K562 (cell line): Measurements from ENCODE around the gene MDC1. TPM values are rescaled to one million over a fixed set of nuclear protein-coding genes. Genes with fewer than 3 reads are reported as not detected.

Experiments
- BRD9 ChIP-seq: fragments of 450-650 bp; IDR thresholded peaks from 2 replicates; pipeline ENCODE4 v1.6.1; 2018; ENCODE audit warnings: low read depth; ENCODE audit not compliant: partially characterized antibody
- CTBP1 ChIP-seq: fragments of 450-650 bp; IDR thresholded peaks from 2 replicates; pipeline ENCODE4 v1.6.1; 2016; ENCODE audit warnings: borderline replicate concordance
- ETV6 ChIP-seq, 3 experiments: fragments of 150-350 bp in 1 of 3; sonication (generic) in 1 of 3; formaldehyde crosslinking in 1 of 3; IDR thresholded peaks; 2 replicates each; pipeline versions ENCODE4 v1.6.1 to v1.8.0; 2014 to 2022; ENCODE audit warnings: borderline replicate concordance in 2 of 3, low read depth in 2 of 3, antibody characterized with exemption in 1 of 3, low read length in 1 of 3, mild to moderate bottlenecking in 1 of 3, missing genetic modification reagents in 1 of 3
- EZH2 ChIP-seq: IDR thresholded peaks from 2 replicates; pipeline ENCODE4 v1.6.1; 2012; ENCODE audit warnings: low read depth, mild to moderate bottlenecking, inconsistent platforms, low read length, borderline replicate concordance
- FOXA3 ChIP-seq, 2 experiments: fragments of 450-650 bp in 1 of 2; sonication (generic) in 1 of 2; formaldehyde crosslinking; IDR thresholded peaks in 1 of 2; conservative IDR thresholded peaks in 1 of 2; 2 replicates each; pipeline versions ENCODE4 v1.4.0 to v1.8.0; 2020 to 2022; ENCODE audit warnings: mild to moderate bottlenecking in 2 of 2, missing genetic modification reagents in 1 of 2
- GABPB1 ChIP-seq: sonication (generic); formaldehyde crosslinking; IDR thresholded peaks from 2 replicates; pipeline ENCODE4 v1.8.0; 2022; ENCODE audit warnings: mild to moderate bottlenecking, missing genetic modification reagents
- MAZ ChIP-seq, 2 experiments: fragments of 450-650 bp in 1 of 2; sonication (generic) in 1 of 2; formaldehyde crosslinking; IDR thresholded peaks in 1 of 2; conservative IDR thresholded peaks in 1 of 2; 2 replicates each; pipeline versions ENCODE4 v1.4.0 to v1.5.0; 2020; ENCODE audit warnings: mild to moderate bottlenecking in 1 of 2, missing genetic modification reagents in 1 of 2
- PCBP1 ChIP-seq: fragments of 200-400 bp; formaldehyde crosslinking; IDR thresholded peaks from 2 replicates; pipeline ENCODE4 v1.6.1; 2018; ENCODE audit warnings: mild to moderate bottlenecking, low read depth, low read length; ENCODE audit not compliant: poor library complexity, severe bottlenecking
- PHF8 ChIP-seq: fragments of 200-600 bp; sonication (generic); IDR thresholded peaks from 2 replicates; pipeline ENCODE4 v1.6.1; 2012; ENCODE audit warnings: mixed run types, mild to moderate bottlenecking, inconsistent platforms, low read length, moderate library complexity, borderline replicate concordance
- POLR2A ChIP-seq: fragments of 450-650 bp; conservative IDR thresholded peaks from 2 replicates; pipeline ENCODE4 v1.6.1; 2016
- RAD21 ChIP-seq, 2 experiments: fragments of 250-450 bp in 1 of 2; fragments of 450-650 bp in 1 of 2; sonication (Bioruptor Pico) in 1 of 2; formaldehyde crosslinking in 1 of 2; IDR thresholded peaks in 1 of 2; conservative IDR thresholded peaks in 1 of 2; 2 replicates each; pipeline versions ENCODE4 v1.4.0 to v1.8.0; 2020 to 2022; ENCODE audit warnings: mild to moderate bottlenecking in 2 of 2, moderate library complexity in 1 of 2
- SRF ChIP-seq, 2 experiments: fragments of 250-450, 450-650 bp in 1 of 2; sonication (Bioruptor Pico) in 1 of 2; sonication (generic) in 1 of 2; formaldehyde crosslinking; IDR thresholded peaks; 2 replicates each; pipeline versions ENCODE4 v1.5.0 to v1.5.1; 2020 to 2022; ENCODE audit warnings: mild to moderate bottlenecking in 1 of 2, missing genetic modification reagents in 1 of 2
- U2AF2 ChIP-seq: fragments of 200-400 bp; formaldehyde crosslinking; optimal IDR thresholded peaks from 2 replicates; pipeline ENCODE3; 2017; ENCODE audit warnings: low read depth, mild to moderate bottlenecking, low read length
- ZNF12 ChIP-seq: sonication (generic); formaldehyde crosslinking; IDR thresholded peaks from 2 replicates; pipeline ENCODE4 v1.4.0; 2020; ENCODE audit warnings: mild to moderate bottlenecking, missing genetic modification reagents
- ZNF184 ChIP-seq: sonication (generic); formaldehyde crosslinking; IDR thresholded peaks from 2 replicates; pipeline ENCODE4 v1.5.0; 2020; ENCODE audit warnings: missing genetic modification reagents
- ZNF395 ChIP-seq: fragments of 200-800 bp; sonication (Bioruptor generic); IDR thresholded peaks from 2 replicates; pipeline ENCODE4 v1.6.1; 2017; ENCODE audit warnings: missing genetic modification characterization, missing compliant biosample characterization
- ZNF75A ChIP-seq: fragments of 450-650 bp; formaldehyde crosslinking; IDR thresholded peaks from 2 replicates; pipeline ENCODE4 v1.4.0; 2020; ENCODE audit warnings: mild to moderate bottlenecking
- ZNF76 ChIP-seq: fragments of 250-450 bp; sonication (Bioruptor Pico); IDR thresholded peaks from 2 replicates; pipeline ENCODE4 v1.4.0; 2020; ENCODE audit warnings: mild to moderate bottlenecking, moderate library complexity, borderline replicate concordance
- polyA plus RNA-seq, 8 experiments: library from polyadenylated mRNA; depleted of rRNA in 4 of 8; stranded (reverse) in 5 of 8; unstranded in 3 of 8; fragments of >200 nt; fragmentation: Nextera tagmentation in 2 of 8; fragmentation: Illumina TruSeq in 1 of 8; extraction: Ambion mirVana in 2 of 8; extraction: Trizol in 1 of 8; gene quantifications; 2 replicates each; pipeline versions ENCODE4 v1.2.1 to v1.2.3, GENCODE V29; 2011 to 2014; ENCODE audit warnings: inconsistent platforms in 1 of 8, missing spikeins in 1 of 8
- total RNA-seq, 7 experiments: library from RNA; depleted of rRNA in 6 of 7; stranded (reverse); fragments of >200 nt in 6 of 7; fragmentation: Illumina TruSeq in 2 of 7; extraction: Trizol in 2 of 7; gene quantifications; 2 replicates each; pipeline versions ENCODE4 v1.2.1 to v1.2.3, GENCODE V29; 2011 to 2021; ENCODE audit warnings: low replicate concordance in 1 of 7
- TF ChIP-seq, protein P1 (sequence below): sonication (generic); formaldehyde crosslinking; IDR thresholded peaks from 2 replicates; pipeline ENCODE4 v1.8.0; 2022; ENCODE audit warnings: mild to moderate bottlenecking, missing genetic modification reagents

Gene MDC1
- total and polyA plus RNA-seq, 9 of the 15 experiments (the other 6 are each of a cell fraction or from before 2014, with no cell fraction given), result 8.2 to 114 (median 20.0) TPM

GRCh38 chr6:30690403-30691207 is 26.5 kb downstream of the MDC1 start, which contains the start of gene NRM (continued):
- TF ChIP-seq SRF (CRISPR knock-in tag; IDR thresholded peaks at IDR 0.05), result peak in 1 of 2 experiments; percentile 25; a peak in 1 of 4 replicates
- TF ChIP-seq ETV6 (IDR thresholded peaks at IDR 0.05; ENCODE audit: borderline replicate concordance in 1 of 2, low read depth in 2 of 2, low read length in 1 of 2), result no peak
- no peak for TF ChIP-seq ETV6 (CRISPR knock-in tag; IDR thresholded peaks at IDR 0.05; ENCODE audit: borderline replicate concordance)
- peak; percentile 81 for TF ChIP-seq GABPB1 (CRISPR knock-in tag)
- peak; percentile 56; the same call in 1 of the 2 replicates for TF ChIP-seq PHF8
- 0 out of 2 replicates have a peak, but pooled peaks have one; percentile 51 for TF ChIP-seq ZNF395
- no peak for TF ChIP-seq ZNF184 (CRISPR knock-in tag)
- TF ChIP-seq MAZ (CRISPR knock-in tag; conservative IDR thresholded peaks at IDR 0.05 in 1 of 2, IDR thresholded peaks at IDR 0.05 in 1 of 2), result peak; percentile 80 to 96
- TF ChIP-seq, protein P1, sequence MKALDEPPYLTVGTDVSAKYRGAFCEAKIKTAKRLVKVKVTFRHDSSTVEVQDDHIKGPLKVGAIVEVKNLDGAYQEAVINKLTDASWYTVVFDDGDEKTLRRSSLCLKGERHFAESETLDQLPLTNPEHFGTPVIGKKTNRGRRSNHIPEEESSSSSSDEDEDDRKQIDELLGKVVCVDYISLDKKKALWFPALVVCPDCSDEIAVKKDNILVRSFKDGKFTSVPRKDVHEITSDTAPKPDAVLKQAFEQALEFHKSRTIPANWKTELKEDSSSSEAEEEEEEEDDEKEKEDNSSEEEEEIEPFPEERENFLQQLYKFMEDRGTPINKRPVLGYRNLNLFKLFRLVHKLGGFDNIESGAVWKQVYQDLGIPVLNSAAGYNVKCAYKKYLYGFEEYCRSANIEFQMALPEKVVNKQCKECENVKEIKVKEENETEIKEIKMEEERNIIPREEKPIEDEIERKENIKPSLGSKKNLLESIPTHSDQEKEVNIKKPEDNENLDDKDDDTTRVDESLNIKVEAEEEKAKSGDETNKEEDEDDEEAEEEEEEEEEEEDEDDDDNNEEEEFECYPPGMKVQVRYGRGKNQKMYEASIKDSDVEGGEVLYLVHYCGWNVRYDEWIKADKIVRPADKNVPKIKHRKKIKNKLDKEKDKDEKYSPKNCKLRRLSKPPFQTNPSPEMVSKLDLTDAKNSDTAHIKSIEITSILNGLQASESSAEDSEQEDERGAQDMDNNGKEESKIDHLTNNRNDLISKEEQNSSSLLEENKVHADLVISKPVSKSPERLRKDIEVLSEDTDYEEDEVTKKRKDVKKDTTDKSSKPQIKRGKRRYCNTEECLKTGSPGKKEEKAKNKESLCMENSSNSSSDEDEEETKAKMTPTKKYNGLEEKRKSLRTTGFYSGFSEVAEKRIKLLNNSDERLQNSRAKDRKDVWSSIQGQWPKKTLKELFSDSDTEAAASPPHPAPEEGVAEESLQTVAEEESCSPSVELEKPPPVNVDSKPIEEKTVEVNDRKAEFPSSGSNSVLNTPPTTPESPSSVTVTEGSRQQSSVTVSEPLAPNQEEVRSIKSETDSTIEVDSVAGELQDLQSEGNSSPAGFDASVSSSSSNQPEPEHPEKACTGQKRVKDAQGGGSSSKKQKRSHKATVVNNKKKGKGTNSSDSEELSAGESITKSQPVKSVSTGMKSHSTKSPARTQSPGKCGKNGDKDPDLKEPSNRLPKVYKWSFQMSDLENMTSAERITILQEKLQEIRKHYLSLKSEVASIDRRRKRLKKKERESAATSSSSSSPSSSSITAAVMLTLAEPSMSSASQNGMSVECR (CRISPR knock-in tag), result no peak
- TF ChIP-seq ZNF12 (CRISPR knock-in tag), result no peak; the same call in 1 of the 2 replicates
- no peak for TF ChIP-seq EZH2
- no peak for TF ChIP-seq FOXA3 (CRISPR knock-in tag; conservative IDR thresholded peaks at IDR 0.05 in 1 of 2, IDR thresholded peaks at IDR 0.05 in 1 of 2)
- 0 out of 4 replicates have a peak, but pooled peaks of 1 of the 2 experiments have one; percentile 11 for TF ChIP-seq RAD21 (CRISPR knock-in tag; conservative IDR thresholded peaks at IDR 0.05 in 1 of 2, IDR thresholded peaks at IDR 0.05 in 1 of 2)
- TF ChIP-seq PCBP1, result no peak
- TF ChIP-seq BRD9, result peak; percentile 76
- TF ChIP-seq U2AF2, result no peak
- TF ChIP-seq CTBP1, result peak; percentile 45; the same call in 1 of the 2 replicates
- no peak for TF ChIP-seq ZNF75A (CRISPR knock-in tag)
- TF ChIP-seq POLR2A, result peak; percentile 81
- no peak for TF ChIP-seq ZNF76
